HepG2 (cell line): ENCODE measurements around the gene IL17C. TPM values are rescaled to one million over a fixed set of nuclear protein-coding genes. Genes with fewer than 3 reads are reported as not detected.

Experiments
- ADNP ChIP-seq: sonication (generic); formaldehyde crosslinking; IDR thresholded peaks from 2 replicates; pipeline ENCODE4 v1.4.0; 2020; ENCODE audit warnings: missing genetic modification reagents
- CBFB ChIP-seq: sonication (generic); formaldehyde crosslinking; IDR thresholded peaks from 2 replicates; pipeline ENCODE4 v1.4.0; 2020; ENCODE audit warnings: missing genetic modification reagents
- HIVEP1 ChIP-seq: sonication (generic); formaldehyde crosslinking; IDR thresholded peaks from 2 replicates; pipeline ENCODE4 v1.4.0; 2020; ENCODE audit warnings: mild to moderate bottlenecking, missing genetic modification reagents
- HNRNPL ChIP-seq: fragments of 200-400 bp; formaldehyde crosslinking; IDR thresholded peaks from 2 replicates; pipeline ENCODE4 v1.6.1; 2017; ENCODE audit warnings: mild to moderate bottlenecking, low read depth, low read length
- ISL2 ChIP-seq: sonication (generic); formaldehyde crosslinking; IDR thresholded peaks from 2 replicates; pipeline ENCODE4 v1.5.0; 2020; ENCODE audit warnings: missing genetic modification reagents
- PHF5A ChIP-seq: IDR thresholded peaks from one replicate; pipeline ENCODE4 v1.6.1; 2018; ENCODE audit warnings: low read depth, missing genetic modification reagents; ENCODE audit not compliant: unreplicated experiment
- RBAK ChIP-seq: sonication (generic); formaldehyde crosslinking; IDR thresholded peaks from 2 replicates; pipeline ENCODE4 v1.5.1; 2020; ENCODE audit warnings: mild to moderate bottlenecking, missing genetic modification reagents
- SOX5 ChIP-seq: IDR thresholded peaks from 2 replicates; pipeline ENCODE4 v1.6.1; 2016; ENCODE audit warnings: borderline replicate concordance
- SP2 ChIP-seq: sonication (generic); formaldehyde crosslinking; IDR thresholded peaks from 2 replicates; pipeline ENCODE4 v1.5.1; 2020; ENCODE audit warnings: mild to moderate bottlenecking, missing genetic modification reagents
- TAF1 ChIP-seq: sonication (generic); formaldehyde crosslinking; IDR thresholded peaks from 2 replicates; pipeline ENCODE4 v1.4.0; 2020; ENCODE audit warnings: missing genetic modification reagents
- TAF15 ChIP-seq: fragments of 200-400 bp; formaldehyde crosslinking; IDR thresholded peaks from one replicate; pipeline ENCODE4 v1.6.1; 2018; ENCODE audit warnings: mild to moderate bottlenecking, low read depth, low read length; ENCODE audit not compliant: poor library complexity, severe bottlenecking
- TEAD3 ChIP-seq: optimal IDR thresholded peaks from 2 replicates; pipeline ENCODE3; 2016; ENCODE audit warnings: borderline replicate concordance
- ZNF30 ChIP-seq: sonication (generic); formaldehyde crosslinking; IDR thresholded peaks from 2 replicates; pipeline ENCODE4 v1.5.0; 2020; ENCODE audit warnings: mild to moderate bottlenecking, missing genetic modification reagents
- ZNF362 ChIP-seq: sonication (generic); formaldehyde crosslinking; IDR thresholded peaks from 2 replicates; pipeline ENCODE4 v1.4.0; 2020; ENCODE audit warnings: missing genetic modification reagents, mild to moderate bottlenecking, borderline replicate concordance
- ZNF44 ChIP-seq: sonication (generic); formaldehyde crosslinking; IDR thresholded peaks from 2 replicates; pipeline ENCODE4 v1.5.1; 2020; ENCODE audit warnings: mild to moderate bottlenecking, missing genetic modification reagents
- ZNF446 ChIP-seq: sonication (generic); formaldehyde crosslinking; IDR thresholded peaks from 2 replicates; pipeline ENCODE4 v1.5.0; 2020; ENCODE audit warnings: mild to moderate bottlenecking, missing genetic modification reagents
- ZNF510 ChIP-seq: sonication (generic); formaldehyde crosslinking; IDR thresholded peaks from 2 replicates; pipeline ENCODE4 v1.4.0; 2020; ENCODE audit warnings: low read depth, mild to moderate bottlenecking, missing genetic modification reagents
- ZNF616 ChIP-seq: sonication (generic); formaldehyde crosslinking; IDR thresholded peaks from 2 replicates; pipeline ENCODE4 v1.5.0; 2020; ENCODE audit warnings: low read depth, mild to moderate bottlenecking, missing genetic modification reagents
- ZNF749 ChIP-seq: sonication (generic); formaldehyde crosslinking; IDR thresholded peaks from 2 replicates; pipeline ENCODE4 v1.8.0; 2022; ENCODE audit warnings: mild to moderate bottlenecking, missing genetic modification reagents, moderate library complexity, borderline replicate concordance
- polyA plus RNA-seq, 8 experiments: library from polyadenylated mRNA; depleted of rRNA in 3 of 8; stranded (reverse) in 7 of 8; unstranded in 1 of 8; fragments of >200 nt; fragmentation: Illumina TruSeq in 4 of 8; extraction: Trizol in 4 of 8; gene quantifications; 2 replicates each; pipeline versions ENCODE4 v1.2.1 to v1.2.3, GENCODE V29; 2011 to 2016; ENCODE audit warnings: low read depth in 4 of 8, missing spikeins in 1 of 8, mixed read lengths in 1 of 8; ENCODE audit not compliant: insufficient read depth in 1 of 8
- total RNA-seq, 5 experiments: library from RNA; depleted of rRNA; stranded (reverse); fragments of >200 nt; fragmentation: Illumina TruSeq; extraction: Trizol; gene quantifications; 2 replicates each; pipeline ENCODE4 v1.2.3, GENCODE V29; 2016; ENCODE audit warnings: low read depth in 1 of 5
- TF ChIP-seq, protein P1 (sequence below): sonication (generic); formaldehyde crosslinking; IDR thresholded peaks from 2 replicates; pipeline ENCODE4 v1.4.0; 2020; ENCODE audit warnings: missing genetic modification reagents
- TF ChIP-seq, protein P2 (sequence below): sonication (generic); formaldehyde crosslinking; IDR thresholded peaks from 2 replicates; pipeline ENCODE4; 2020; ENCODE audit warnings: missing genetic modification reagents, mild to moderate bottlenecking, borderline replicate concordance
- TF ChIP-seq, protein P3 (sequence below): sonication (generic); formaldehyde crosslinking; IDR thresholded peaks from 2 replicates; pipeline ENCODE4 v1.8.0; 2022; ENCODE audit warnings: mild to moderate bottlenecking, missing genetic modification reagents, moderate library complexity
- TF ChIP-seq, protein P4 (sequence below): sonication (generic); formaldehyde crosslinking; IDR thresholded peaks from 2 replicates; pipeline ENCODE4 v1.4.0; 2020; ENCODE audit warnings: missing genetic modification reagents

Gene IL17C
- total and polyA plus RNA-seq, 2 of the 13 experiments (the other 11 are each of a cell fraction or from before 2014, with no cell fraction given) = not detected

- TF ChIP-seq SOX5 (CRISPR knock-in tag) (no peak; the same call in 1 of the 2 replicates), HNRNPL (0 out of 2 replicates have a peak, but pooled peaks have one; percentile 26), RBAK (CRISPR knock-in tag) (peak; percentile 55; the same call in 1 of the 2 replicates), CBFB (peak; percentile 86), HIVEP1 (CRISPR knock-in tag) (peak; percentile 47; the same call in 1 of the 2 replicates), TEAD3 (CRISPR knock-in tag) (peak; percentile 46), TAF1 (CRISPR knock-in tag) (peak; percentile 99), TAF15 (peak; percentile 36), ISL2 (peak; percentile 57), SP2 (peak; percentile 96), PHF5A (peak; percentile 87), ZNF44 (CRISPR knock-in tag) (peak; percentile 99; the same call in 1 of the 2 replicates), ADNP (CRISPR knock-in tag) (no peak), ZNF749 (CRISPR knock-in tag) (peak; percentile 92; the same call in 1 of the 2 replicates), ZNF362 (CRISPR knock-in tag) (peak; percentile 78), ZNF616 (peak; percentile 30), ZNF446 (CRISPR knock-in tag) (peak; percentile 84), ZNF30 (peak; percentile 84; the same call in 1 of the 2 replicates), ZNF510 (CRISPR knock-in tag) (peak; percentile 57; the same call in 1 of the 2 replicates)
- TF ChIP-seq, protein P1, sequence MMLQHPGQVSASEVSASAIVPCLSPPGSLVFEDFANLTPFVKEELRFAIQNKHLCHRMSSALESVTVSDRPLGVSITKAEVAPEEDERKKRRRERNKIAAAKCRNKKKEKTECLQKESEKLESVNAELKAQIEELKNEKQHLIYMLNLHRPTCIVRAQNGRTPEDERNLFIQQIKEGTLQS (CRISPR knock-in tag) = peak; percentile 67
- TF ChIP-seq, protein P2, sequence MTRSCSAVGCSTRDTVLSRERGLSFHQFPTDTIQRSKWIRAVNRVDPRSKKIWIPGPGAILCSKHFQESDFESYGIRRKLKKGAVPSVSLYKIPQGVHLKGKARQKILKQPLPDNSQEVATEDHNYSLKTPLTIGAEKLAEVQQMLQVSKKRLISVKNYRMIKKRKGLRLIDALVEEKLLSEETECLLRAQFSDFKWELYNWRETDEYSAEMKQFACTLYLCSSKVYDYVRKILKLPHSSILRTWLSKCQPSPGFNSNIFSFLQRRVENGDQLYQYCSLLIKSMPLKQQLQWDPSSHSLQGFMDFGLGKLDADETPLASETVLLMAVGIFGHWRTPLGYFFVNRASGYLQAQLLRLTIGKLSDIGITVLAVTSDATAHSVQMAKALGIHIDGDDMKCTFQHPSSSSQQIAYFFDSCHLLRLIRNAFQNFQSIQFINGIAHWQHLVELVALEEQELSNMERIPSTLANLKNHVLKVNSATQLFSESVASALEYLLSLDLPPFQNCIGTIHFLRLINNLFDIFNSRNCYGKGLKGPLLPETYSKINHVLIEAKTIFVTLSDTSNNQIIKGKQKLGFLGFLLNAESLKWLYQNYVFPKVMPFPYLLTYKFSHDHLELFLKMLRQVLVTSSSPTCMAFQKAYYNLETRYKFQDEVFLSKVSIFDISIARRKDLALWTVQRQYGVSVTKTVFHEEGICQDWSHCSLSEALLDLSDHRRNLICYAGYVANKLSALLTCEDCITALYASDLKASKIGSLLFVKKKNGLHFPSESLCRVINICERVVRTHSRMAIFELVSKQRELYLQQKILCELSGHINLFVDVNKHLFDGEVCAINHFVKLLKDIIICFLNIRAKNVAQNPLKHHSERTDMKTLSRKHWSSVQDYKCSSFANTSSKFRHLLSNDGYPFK (CRISPR knock-in tag) = peak; percentile 66
- TF ChIP-seq, protein P3, sequence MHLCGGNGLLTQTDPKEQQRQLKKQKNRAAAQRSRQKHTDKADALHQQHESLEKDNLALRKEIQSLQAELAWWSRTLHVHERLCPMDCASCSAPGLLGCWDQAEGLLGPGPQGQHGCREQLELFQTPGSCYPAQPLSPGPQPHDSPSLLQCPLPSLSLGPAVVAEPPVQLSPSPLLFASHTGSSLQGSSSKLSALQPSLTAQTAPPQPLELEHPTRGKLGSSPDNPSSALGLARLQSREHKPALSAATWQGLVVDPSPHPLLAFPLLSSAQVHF = no peak
- TF ChIP-seq, protein P4, sequence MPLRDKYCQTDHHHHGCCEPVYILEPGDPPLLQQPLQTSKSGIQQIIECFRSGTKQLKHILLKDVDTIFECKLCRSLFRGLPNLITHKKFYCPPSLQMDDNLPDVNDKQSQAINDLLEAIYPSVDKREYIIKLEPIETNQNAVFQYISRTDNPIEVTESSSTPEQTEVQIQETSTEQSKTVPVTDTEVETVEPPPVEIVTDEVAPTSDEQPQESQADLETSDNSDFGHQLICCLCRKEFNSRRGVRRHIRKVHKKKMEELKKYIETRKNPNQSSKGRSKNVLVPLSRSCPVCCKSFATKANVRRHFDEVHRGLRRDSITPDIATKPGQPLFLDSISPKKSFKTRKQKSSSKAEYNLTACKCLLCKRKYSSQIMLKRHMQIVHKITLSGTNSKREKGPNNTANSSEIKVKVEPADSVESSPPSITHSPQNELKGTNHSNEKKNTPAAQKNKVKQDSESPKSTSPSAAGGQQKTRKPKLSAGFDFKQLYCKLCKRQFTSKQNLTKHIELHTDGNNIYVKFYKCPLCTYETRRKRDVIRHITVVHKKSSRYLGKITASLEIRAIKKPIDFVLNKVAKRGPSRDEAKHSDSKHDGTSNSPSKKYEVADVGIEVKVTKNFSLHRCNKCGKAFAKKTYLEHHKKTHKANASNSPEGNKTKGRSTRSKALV = peak; percentile 50; the same call in 1 of the 2 replicates
These were observed 24.7 kb downstream of the IL17C start, which contains the start of gene MVD (continued) for GRCh38 chr16:88662843-88663606.
